Loucy (cell line): ENCODE data around the gene STXBP1.

Experiments used
- H2AFZ ChIP-seq: fragments of 200-600 bp; sonication (generic); 2 replicates; pipeline ENCODE4 v1.6.0; 2016; ENCODE audit warnings: antibody characterized with exemption, mild to moderate bottlenecking, low read length, moderate library complexity
- H3F3A ChIP-seq: fragments of 200-600 bp; 2 replicates; pipeline ENCODE4 v1.6.0; 2016; ENCODE audit warnings: antibody characterized with exemption, low read depth, mild to moderate bottlenecking
- H3K27me3 ChIP-seq: fragments of 200-600 bp; sonication (generic); 2 replicates; pipeline ENCODE4 v1.6.1; 2014; ENCODE audit warnings: low read length, mild to moderate bottlenecking; ENCODE audit not compliant: insufficient read depth, poor library complexity, severe bottlenecking
- H3K36me3 ChIP-seq: fragments of 200-600 bp; sonication (generic); 2 replicates; pipeline ENCODE4 v1.6.1; 2016; ENCODE audit warnings: low read length; ENCODE audit not compliant: insufficient read depth
- H3K4me1 ChIP-seq: fragments of 200-600 bp; sonication (generic); 2 replicates; pipeline ENCODE4 v1.5.1; 2014; ENCODE audit warnings: low read length, mild to moderate bottlenecking; ENCODE audit not compliant: insufficient read depth, poor library complexity, severe bottlenecking
- H3K4me2 ChIP-seq: fragments of 200-600 bp; sonication (generic); 2 replicates; pipeline ENCODE4 v1.6.0; 2014; ENCODE audit warnings: antibody characterized with exemption, low read length, low read depth, mild to moderate bottlenecking; ENCODE audit not compliant: poor library complexity, severe bottlenecking
- H3K4me3 ChIP-seq: fragments of 200-600 bp; sonication (generic); 2 replicates; pipeline ENCODE4 v1.5.1; 2014; ENCODE audit warnings: low read length, mild to moderate bottlenecking, mixed read lengths; ENCODE audit not compliant: poor library complexity, severe bottlenecking
- H3K79me2 ChIP-seq: fragments of 200-600 bp; sonication (generic); 2 replicates; pipeline ENCODE4 v1.6.1; 2014; ENCODE audit warnings: low read length; ENCODE audit not compliant: insufficient read depth
- H3K9ac ChIP-seq: fragments of 200-600 bp; sonication (generic); 2 replicates; pipeline ENCODE4 v1.6.0; 2014; ENCODE audit warnings: mild to moderate bottlenecking, low read depth, low read length, moderate library complexity; ENCODE audit not compliant: poor library complexity, severe bottlenecking
- H3K9me2 ChIP-seq: fragments of 200-600 bp; sonication (generic); replicated peaks from 2 replicates; pipeline ENCODE4 v1.6.1; 2016; ENCODE audit warnings: low read depth, low read length, mixed read lengths
- H3K9me3 ChIP-seq: fragments of 200-600 bp; sonication (generic); 2 replicates; pipeline ENCODE4 v1.6.1; 2014; ENCODE audit warnings: mild to moderate bottlenecking, antibody characterized with exemption, low read length, low read depth; ENCODE audit not compliant: insufficient read depth
- H4K20me1 ChIP-seq: fragments of 200-600 bp; sonication (generic); 2 replicates; pipeline ENCODE4 v1.6.0; 2014; ENCODE audit warnings: antibody characterized with exemption, low read length, mild to moderate bottlenecking; ENCODE audit not compliant: insufficient read depth, poor library complexity, severe bottlenecking
- CTCF ChIP-seq: fragments of 200-600 bp; sonication (generic); conservative IDR thresholded peaks from 2 replicates; pipeline ENCODE4 v1.5.1; 2014; ENCODE audit warnings: mild to moderate bottlenecking, antibody characterized with exemption, low read length
- EZH2phosphoT487 ChIP-seq: fragments of 200-600 bp; IDR thresholded peaks from 2 replicates; pipeline ENCODE4 v1.6.1; 2018; ENCODE audit warnings: antibody characterized with exemption, mild to moderate bottlenecking, moderate library complexity, borderline replicate concordance

Gene STXBP1

GRCh38 chr9:127635201-127635735 lies 23.2 kb downstream of the STXBP1 start:
- no peak overlapping the region for H3K4me3 ChIP-seq
- H3K4me1 ChIP-seq = peaks cover 4% of the 10 kb centered on the region
- H4K20me1 ChIP-seq = peaks cover 6% of the 10 kb centered on the region
- H3K27me3 ChIP-seq = no peaks in the 10 kb centered on the region
- no peaks in the 10 kb centered on the region for H3K36me3 ChIP-seq
- H3K9me3 ChIP-seq = no peaks in the 10 kb centered on the region
- H3K9me2 ChIP-seq = no peaks in the 10 kb centered on the region
- TF ChIP-seq CTCF = no peak
- no peak for TF ChIP-seq EZH2phosphoT487
- H3F3A ChIP-seq = no peaks in the 10 kb centered on the region
- no peak overlapping the region for H3K9ac ChIP-seq
- H2AFZ ChIP-seq = no peak overlapping the region
- 0 out of 2 replicates have a peak, but pooled peaks cover 9% of the 10 kb centered on the region for H3K79me2 ChIP-seq
- no peak overlapping the region for H3K4me2 ChIP-seq

GRCh38 chr9:127637322-127637847 lies 25.3 kb downstream of the STXBP1 start:
- no peaks in the 10 kb centered on the region for H3K36me3 ChIP-seq
- no peak for TF ChIP-seq CTCF
- TF ChIP-seq EZH2phosphoT487 = no peak
- H3K9me2 ChIP-seq = no peaks in the 10 kb centered on the region
- H3K4me1 ChIP-seq = peaks cover 4% of the 10 kb centered on the region
- no peak overlapping the region for H3K4me3 ChIP-seq
- H3K27me3 ChIP-seq = no peaks in the 10 kb centered on the region
- no peaks in the 10 kb centered on the region for H3F3A ChIP-seq
- H4K20me1 ChIP-seq = no peaks in the 10 kb centered on the region
- no peak overlapping the region for H3K4me2 ChIP-seq
- no peak overlapping the region for H2AFZ ChIP-seq
- H3K79me2 ChIP-seq = peaks cover 16% of the 10 kb centered on the region
- H3K9me3 ChIP-seq = no peaks in the 10 kb centered on the region
- H3K9ac ChIP-seq = no peak overlapping the region

DNA sequence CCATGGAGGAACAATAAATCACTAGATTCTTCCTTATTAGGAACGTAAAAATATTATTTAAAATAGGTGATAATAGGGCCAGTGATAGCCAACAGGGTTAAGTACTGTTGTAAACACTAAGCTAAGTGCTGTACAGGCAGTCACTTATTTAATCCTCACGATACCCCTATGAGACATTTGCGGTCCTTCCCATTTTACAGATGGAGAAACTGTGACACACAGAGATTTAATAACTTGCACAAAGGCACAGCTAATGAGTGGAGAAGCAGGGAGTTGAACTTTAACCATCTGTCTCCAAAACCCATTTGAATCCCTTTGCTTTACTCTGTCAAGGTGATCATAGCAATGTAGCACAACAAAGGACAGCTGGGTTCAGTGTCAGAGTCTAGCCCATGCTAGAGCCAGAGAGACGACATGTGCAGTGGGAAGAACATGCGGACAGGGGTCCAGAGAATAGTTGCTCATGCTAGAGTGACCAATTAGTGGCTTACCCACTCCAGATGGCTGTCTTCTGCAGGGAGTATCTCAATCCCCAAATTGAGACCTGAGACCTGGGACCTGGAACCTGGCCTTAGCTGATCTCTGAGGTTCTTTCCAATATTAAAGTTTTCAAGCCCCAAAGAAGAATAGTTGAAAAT lies 28.9 kb downstream of the STXBP1 start:
- no peaks in the 10 kb centered on the region for H3K36me3 ChIP-seq
- H3K27me3 ChIP-seq = no peaks in the 10 kb centered on the region
- H3F3A ChIP-seq = no peaks in the 10 kb centered on the region
- no peak overlapping the region for H3K9ac ChIP-seq
- no peak overlapping the region for H3K4me2 ChIP-seq
- H3K9me3 ChIP-seq = no peaks in the 10 kb centered on the region
- H3K9me2 ChIP-seq = no peaks in the 10 kb centered on the region
- peaks cover 12% of the 10 kb centered on the region for H3K79me2 ChIP-seq
- no peaks in the 10 kb centered on the region for H4K20me1 ChIP-seq
- H3K4me1 ChIP-seq = no peaks in the 10 kb centered on the region
- H2AFZ ChIP-seq = no peak overlapping the region
- TF ChIP-seq CTCF = no peak
- TF ChIP-seq EZH2phosphoT487 = no peak
- H3K4me3 ChIP-seq = no peak overlapping the region
